ENCODE data around the gene PLXNA4.

PLXNA4 gene

GRCh38 chr7:132565885-132566284 lies 10.4 kb downstream of the PLXNA4 start:
- DNase-seq (ENCODE audit: low read depth in 2 of 2, low spot score in 1 of 2), result no peak

- DNase-seq (ENCODE audit: low read depth in 2 of 2, low spot score in 1 of 2), result no peak
These were observed 10.8 kb downstream of the PLXNA4 start for GRCh38 chr7:132565441-132565840.

DNA sequence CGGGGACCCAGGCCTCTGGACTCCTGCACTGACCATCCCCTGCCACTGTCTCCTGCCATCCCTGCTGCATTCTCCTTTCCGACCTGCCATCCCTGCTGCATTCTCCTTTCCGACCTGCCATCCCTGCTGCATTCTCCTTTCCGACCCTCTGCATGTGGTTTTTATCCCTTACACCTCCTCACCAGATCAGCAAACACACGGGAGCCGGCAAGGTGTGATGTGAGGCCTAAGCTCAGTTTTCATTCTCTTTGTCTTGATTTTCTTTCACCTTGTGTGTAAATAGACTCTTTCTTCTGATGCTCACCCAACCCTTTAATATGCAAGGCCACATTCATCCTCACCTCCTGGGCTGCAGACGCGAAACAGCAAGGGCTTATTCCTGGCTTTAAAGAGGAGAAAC lies 11.4 kb downstream of the PLXNA4 start:
- no peak for DNase-seq (ENCODE audit: low read depth in 2 of 2, low spot score in 1 of 2)

- no peak for DNase-seq (ENCODE audit: low read depth in 2 of 2, low spot score in 1 of 2)
These were observed 12.2 kb downstream of the PLXNA4 start for GRCh38 chr7:132564090-132564489.

DNA sequence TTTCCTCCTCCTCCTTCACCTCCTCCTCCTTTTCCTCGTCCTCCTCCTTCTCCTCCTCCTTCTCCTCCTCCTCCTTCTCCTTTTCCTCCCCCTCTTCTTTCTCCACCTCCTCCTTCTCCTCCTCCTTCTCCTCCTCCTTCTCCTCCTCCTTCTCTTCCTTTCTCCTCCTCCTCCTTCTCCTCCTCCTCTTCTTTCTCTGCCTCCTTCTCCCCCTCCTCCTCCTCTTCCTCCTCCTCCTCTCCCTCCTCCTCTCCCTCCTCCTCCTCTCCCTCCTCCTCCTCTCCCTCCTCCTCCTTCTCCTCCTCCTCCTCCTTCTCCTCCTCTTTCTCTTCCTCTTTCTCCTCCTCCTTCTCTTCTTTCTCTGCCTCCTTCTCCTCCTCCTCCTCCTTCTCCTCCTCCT lies 13.6 kb downstream of the PLXNA4 start:
- DNase-seq (ENCODE audit: low read depth in 2 of 2, low spot score in 1 of 2), result no peak

DNA sequence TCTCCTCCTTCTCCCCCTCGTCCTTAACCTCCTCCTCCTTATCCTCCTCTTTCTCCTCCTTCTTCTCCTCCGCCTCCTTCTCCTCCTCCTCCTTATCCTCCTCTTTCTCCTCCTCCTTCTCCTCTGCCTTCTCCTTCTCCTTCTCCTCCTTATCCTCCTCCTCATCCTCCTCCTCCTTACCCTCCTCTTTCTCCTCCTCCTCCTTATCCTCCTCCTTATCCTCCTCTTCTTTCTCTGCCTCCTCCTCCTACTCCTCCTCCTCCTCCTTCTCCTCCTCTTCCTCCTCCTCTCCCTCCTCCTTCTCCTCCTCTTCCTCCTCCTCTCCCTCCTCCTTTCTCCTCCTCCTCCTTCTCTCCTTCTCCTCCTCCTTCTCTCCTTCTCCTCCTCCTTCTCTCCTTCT lies 14.5 kb downstream of the PLXNA4 start:
- no peak for DNase-seq (ENCODE audit: low read depth in 2 of 2, low spot score in 1 of 2)

- DNase-seq (ENCODE audit: low read depth in 2 of 2, low spot score in 1 of 2), result no peak
These were observed 15.3 kb downstream of the PLXNA4 start for GRCh38 chr7:132560825-132561529.

DNA sequence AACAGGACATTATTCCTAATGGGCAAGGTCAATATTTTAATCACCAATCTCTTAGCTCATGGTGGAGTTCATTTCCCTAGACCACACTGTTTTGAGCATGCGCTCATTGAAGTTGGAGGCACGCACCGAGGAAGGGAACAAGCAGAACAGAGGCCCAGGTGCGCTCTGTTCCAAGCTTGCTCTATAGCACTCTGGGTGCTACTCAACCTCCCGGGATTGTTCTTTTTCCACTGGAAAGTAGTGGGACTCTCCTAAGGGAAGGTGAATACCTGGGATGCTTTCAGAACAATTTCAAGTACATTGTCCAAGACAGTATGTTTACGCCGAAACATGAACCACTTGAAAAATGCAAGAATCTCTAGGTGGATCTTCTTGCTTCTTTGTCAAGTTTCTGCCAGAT lies 16.2 kb downstream of the PLXNA4 start:
- DNase-seq (ENCODE audit: low read depth in 2 of 2, low spot score in 1 of 2), result no peak

DNA sequence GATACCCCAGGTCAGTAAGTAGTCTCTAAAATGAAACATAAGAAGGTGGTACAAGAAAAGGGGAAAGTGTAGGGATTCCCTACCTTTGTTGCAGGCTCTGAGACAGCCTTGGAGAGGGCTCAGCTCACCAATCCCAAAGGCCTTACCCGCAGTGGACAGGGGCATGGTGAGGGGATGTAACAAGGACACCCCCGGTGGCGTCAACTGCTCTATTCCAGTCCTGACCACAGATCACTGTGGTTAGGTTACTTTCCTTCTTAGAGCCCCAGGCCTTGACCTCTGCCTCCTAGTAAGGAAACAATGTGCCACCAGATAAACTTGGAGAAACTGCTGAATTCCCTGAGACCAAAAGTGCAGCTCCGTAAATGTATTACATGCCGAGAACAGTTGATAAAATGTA lies 17.5 kb downstream of the PLXNA4 start:
- DNase-seq (ENCODE audit: low read depth in 2 of 2, low spot score in 1 of 2), result no peak

DNA sequence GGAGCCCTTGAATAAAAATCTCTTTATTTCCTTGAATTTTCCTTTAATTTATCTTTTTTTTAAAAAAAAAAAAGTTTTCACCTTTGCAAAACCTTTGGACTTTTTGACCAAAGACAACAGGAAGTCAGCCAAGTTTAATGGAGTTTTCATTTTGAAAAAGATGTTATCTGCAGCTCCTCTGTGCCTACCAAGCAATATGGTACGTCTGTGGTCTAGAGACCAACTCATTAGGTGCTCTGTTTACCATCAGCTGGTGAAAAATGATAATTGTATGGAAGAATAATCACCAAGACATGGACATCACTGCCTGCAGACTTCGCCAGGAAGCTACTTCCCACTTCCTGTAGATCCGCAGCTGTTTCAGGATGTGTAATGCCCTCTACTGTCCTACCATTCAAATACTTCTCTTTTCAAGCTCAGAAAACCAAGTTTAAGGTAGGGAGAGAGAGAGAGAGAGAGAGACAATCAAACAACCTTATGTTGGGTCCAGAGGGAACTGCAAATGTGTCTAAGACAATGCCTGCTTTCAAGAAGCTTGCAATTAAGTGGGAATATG lies 18.7 kb downstream of the PLXNA4 start:
- DNase-seq (ENCODE audit: low read depth in 2 of 2, low spot score in 1 of 2), result no peak

DNA sequence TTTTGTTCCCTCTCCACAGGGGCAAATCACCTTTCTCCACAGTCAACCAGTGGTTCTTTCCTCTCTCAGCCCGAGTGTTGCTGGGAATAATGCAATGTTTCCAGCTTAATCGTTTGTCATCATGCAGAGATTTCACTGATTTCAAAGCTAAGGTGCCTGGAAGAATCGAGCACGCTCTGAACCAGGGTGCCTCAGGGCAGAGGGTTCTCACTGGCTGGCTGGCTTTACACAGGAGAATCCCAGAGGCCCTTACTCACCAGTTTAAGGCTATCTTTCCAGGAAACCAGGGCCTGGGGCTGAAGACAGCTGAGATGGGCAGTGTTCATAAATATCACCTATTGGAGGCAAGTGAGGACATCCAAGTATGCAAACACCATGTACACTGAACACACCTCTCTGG lies 21.8 kb downstream of the PLXNA4 start:
- DNase-seq (ENCODE audit: low read depth in 2 of 2, low spot score in 1 of 2), result no peak

DNA sequence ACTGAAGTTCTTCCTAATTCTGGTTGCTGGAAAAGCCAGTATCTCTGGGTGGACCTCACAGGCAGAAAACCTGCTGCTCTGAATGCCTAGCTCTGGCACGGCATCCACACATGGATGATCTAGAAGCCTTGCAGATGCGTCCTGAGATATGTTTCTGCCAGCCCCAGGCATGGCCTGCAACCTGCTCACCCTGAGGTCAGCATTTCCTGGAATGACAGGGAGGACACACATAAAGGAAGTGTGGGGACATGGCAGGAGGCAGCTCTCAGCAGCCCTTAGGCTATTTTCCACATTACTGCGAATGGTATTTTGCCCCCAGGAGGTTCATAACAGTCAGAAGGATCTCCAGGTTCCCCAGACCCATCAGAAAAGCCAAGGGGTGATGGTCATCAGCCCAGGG lies 23.2 kb downstream of the PLXNA4 start:
- no peak for DNase-seq (ENCODE audit: low read depth in 2 of 2, low spot score in 1 of 2)

- no peak for DNase-seq (ENCODE audit: low read depth in 2 of 2, low spot score in 1 of 2)
These were observed 24.4 kb downstream of the PLXNA4 start for GRCh38 chr7:132551886-132552285.

GRCh38 chr7:132551439-132551838 lies 24.8 kb downstream of the PLXNA4 start:
- no peak for DNase-seq (ENCODE audit: low read depth in 2 of 2, low spot score in 1 of 2)

- no peak for DNase-seq (ENCODE audit: low read depth in 2 of 2, low spot score in 1 of 2)
These were observed 27.7 kb downstream of the PLXNA4 start for GRCh38 chr7:132548489-132549078.

DNA sequence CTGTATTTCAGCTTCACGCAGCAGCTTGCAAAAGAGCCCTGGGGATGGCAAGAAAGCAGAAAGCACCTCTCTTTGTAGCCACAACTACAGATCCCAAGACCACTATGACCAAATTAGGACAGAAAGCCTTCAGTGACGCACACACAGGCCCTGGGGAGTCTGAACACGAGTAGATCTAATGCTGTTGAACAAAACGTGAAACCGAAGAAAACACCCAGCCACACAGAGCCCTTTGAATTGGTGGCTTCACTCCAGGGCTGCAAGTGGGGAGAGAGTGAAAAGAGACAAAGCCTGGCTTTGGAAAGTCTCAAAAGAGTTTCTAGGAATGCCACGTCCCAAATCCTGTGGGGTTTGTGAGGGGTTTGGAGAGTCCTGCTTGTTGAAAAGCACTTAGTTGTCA lies 28.4 kb downstream of the PLXNA4 start:
- no peak for DNase-seq (ENCODE audit: low read depth in 2 of 2, low spot score in 1 of 2)

- DNase-seq (ENCODE audit: low read depth in 2 of 2, low spot score in 1 of 2), result no peak
These were observed 29.7 kb downstream of the PLXNA4 start for GRCh38 chr7:132546366-132547127.

DNA sequence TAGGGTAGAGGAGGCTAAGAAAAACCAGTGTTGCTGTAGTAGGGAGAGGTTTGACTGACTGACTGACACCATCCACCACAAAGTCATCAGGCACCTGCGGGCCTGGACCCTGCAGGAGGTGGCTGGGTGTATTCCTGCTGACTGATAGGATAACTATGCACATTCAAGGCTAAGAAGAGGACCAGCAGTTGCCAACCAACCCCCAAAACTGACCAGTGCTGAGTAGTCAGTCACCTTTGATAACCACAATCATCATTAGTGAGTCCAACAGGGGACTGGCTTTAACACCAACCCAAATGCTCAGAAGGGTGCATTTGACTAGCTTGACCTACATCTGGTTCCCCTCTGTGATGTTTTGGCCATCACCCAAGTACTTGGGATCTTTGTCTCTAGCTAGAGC lies 30.5 kb downstream of the PLXNA4 start:
- no peak for DNase-seq (ENCODE audit: low read depth in 2 of 2, low spot score in 1 of 2)

- no peak for DNase-seq (ENCODE audit: low read depth in 2 of 2, low spot score in 1 of 2)
These were observed 31.3 kb downstream of the PLXNA4 start for GRCh38 chr7:132544999-132545398.

DNA sequence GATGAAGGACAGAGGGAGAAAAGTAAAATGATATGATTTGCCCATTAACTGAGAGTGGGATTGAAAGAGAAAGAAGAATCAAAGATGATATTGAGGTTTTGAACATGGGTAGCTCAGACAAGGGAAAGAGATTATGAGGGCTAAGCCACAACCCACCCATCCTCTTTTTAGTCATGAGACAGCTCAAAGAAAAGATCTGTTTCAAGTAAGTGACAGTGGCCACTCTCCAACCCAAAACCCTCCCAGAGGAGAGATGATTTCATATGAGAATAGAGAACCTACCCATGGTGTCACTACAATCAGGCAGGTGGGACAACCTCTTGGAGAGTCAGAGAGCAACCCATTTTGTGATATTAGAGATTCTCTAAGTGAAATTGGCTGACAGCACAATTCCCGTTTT lies 32.2 kb downstream of the PLXNA4 start:
- no peak for DNase-seq (ENCODE audit: low read depth in 2 of 2, low spot score in 1 of 2)

GRCh38 chr7:132542895-132543294 lies 33.4 kb downstream of the PLXNA4 start:
- DNase-seq (ENCODE audit: low read depth in 2 of 2, low spot score in 1 of 2), result no peak

- no peak for DNase-seq (ENCODE audit: low read depth in 2 of 2, low spot score in 1 of 2)
These were observed 34.6 kb downstream of the PLXNA4 start for GRCh38 chr7:132541656-132542055.
